ENCODE data around the gene HSPA5. TPM values are rescaled to one million over a fixed set of nuclear protein-coding genes. Genes with fewer than 3 reads are reported as not detected.

HSPA5 gene
- polyA plus RNA-seq, 1 donor (not counting 4 experiments of a cell fraction or from before 2014, with no cell fraction given) = 274 TPM

DNA sequence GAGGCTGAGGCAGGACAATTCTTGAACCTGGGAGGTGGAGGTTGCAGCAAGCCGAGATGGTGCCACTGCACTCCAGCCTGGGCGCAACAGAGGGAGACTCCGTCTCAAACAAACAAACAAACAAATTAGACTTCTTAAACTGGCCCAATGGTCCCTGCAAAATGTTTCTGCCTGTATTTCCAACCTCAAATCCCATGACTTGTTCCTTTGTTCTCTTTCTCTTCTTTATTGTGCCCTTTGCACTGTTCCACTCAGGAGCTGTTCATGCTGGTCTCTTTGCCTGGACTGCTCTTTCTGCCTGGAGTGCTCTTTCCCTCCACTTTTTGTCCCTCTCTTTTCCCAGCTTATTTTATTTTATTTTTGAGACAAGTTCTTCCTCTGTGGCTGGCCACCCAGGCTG is 36.7 kb downstream of the HSPA5 start:
- H3K27ac ChIP-seq (ENCODE audit: control insufficient read depth, insufficient read depth, low read length) = no peak overlapping the region
- H3K79me2 ChIP-seq (ENCODE audit: control insufficient read depth, insufficient read depth, low read length) = peaks cover 6% of the 10 kb centered on the region
- DNase-seq (ENCODE audit: low read depth, low spot score) (no peak), FAIRE-seq (no peak)
- dilution Hi-C loops (cut with MboI; ENCODE audit: extremely low pct_ligation_motif_present, low sequenced_read_pairs) = no loop called here
- TF ChIP-seq, protein P1, sequence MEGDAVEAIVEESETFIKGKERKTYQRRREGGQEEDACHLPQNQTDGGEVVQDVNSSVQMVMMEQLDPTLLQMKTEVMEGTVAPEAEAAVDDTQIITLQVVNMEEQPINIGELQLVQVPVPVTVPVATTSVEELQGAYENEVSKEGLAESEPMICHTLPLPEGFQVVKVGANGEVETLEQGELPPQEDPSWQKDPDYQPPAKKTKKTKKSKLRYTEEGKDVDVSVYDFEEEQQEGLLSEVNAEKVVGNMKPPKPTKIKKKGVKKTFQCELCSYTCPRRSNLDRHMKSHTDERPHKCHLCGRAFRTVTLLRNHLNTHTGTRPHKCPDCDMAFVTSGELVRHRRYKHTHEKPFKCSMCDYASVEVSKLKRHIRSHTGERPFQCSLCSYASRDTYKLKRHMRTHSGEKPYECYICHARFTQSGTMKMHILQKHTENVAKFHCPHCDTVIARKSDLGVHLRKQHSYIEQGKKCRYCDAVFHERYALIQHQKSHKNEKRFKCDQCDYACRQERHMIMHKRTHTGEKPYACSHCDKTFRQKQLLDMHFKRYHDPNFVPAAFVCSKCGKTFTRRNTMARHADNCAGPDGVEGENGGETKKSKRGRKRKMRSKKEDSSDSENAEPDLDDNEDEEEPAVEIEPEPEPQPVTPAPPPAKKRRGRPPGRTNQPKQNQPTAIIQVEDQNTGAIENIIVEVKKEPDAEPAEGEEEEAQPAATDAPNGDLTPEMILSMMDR (optimal IDR thresholded peaks at IDR 0.05 in 1 of 3, IDR thresholded peaks at IDR 0.05 in 1 of 3, conservative IDR thresholded peaks at IDR 0.05 in 1 of 3; ENCODE audit: extremely low read depth in 1 of 3, insufficient read depth in 2 of 3, low read length in 3 of 3) = no peak
- no peak for TF ChIP-seq EZH2 (IDR thresholded peaks at IDR 0.05; ENCODE audit: low read length)
- H3K9me3 ChIP-seq (ENCODE audit: control insufficient read depth, low read depth, low read length) = no peaks in the 10 kb centered on the region
- H3K9ac ChIP-seq (ENCODE audit: control insufficient read depth, extremely low read depth, insufficient read depth, low read length) = no peak overlapping the region
- H4K20me1 ChIP-seq (ENCODE audit: control insufficient read depth, extremely low read depth, insufficient read depth, low read length) = no peaks in the 10 kb centered on the region
- no peaks in the 10 kb centered on the region for H3K27me3 ChIP-seq (ENCODE audit: control insufficient read depth, extremely low read depth, insufficient read depth, low read length)
- H2AFZ ChIP-seq (ENCODE audit: control insufficient read depth, low read length) = no peak overlapping the region
- H3K4me2 ChIP-seq (ENCODE audit: control insufficient read depth, extremely low read depth, insufficient read depth, low read depth, low read length) = no peak overlapping the region
- H3K4me1 ChIP-seq (ENCODE audit: control insufficient read depth, extremely low read depth, insufficient read depth, low read length) = peaks cover 5% of the 10 kb centered on the region
- H3K9me1 ChIP-seq (ENCODE audit: control insufficient read depth, extremely low read depth, insufficient read depth, low read length) = no peaks in the 10 kb centered on the region
- H3K4me3 ChIP-seq (ENCODE audit: control insufficient read depth in 2 of 3, extremely low read depth in 1 of 3, insufficient read depth in 2 of 3, low read depth in 1 of 3, low read length in 3 of 3) = no peak overlapping the region
- peaks cover 15 to 19% of the 10 kb centered on the region in 2 experiments for H3K36me3 ChIP-seq (ENCODE audit: control insufficient read depth in 2 of 2, extremely low read depth in 1 of 2, insufficient read depth in 2 of 2, low read length in 2 of 2)

DNA sequence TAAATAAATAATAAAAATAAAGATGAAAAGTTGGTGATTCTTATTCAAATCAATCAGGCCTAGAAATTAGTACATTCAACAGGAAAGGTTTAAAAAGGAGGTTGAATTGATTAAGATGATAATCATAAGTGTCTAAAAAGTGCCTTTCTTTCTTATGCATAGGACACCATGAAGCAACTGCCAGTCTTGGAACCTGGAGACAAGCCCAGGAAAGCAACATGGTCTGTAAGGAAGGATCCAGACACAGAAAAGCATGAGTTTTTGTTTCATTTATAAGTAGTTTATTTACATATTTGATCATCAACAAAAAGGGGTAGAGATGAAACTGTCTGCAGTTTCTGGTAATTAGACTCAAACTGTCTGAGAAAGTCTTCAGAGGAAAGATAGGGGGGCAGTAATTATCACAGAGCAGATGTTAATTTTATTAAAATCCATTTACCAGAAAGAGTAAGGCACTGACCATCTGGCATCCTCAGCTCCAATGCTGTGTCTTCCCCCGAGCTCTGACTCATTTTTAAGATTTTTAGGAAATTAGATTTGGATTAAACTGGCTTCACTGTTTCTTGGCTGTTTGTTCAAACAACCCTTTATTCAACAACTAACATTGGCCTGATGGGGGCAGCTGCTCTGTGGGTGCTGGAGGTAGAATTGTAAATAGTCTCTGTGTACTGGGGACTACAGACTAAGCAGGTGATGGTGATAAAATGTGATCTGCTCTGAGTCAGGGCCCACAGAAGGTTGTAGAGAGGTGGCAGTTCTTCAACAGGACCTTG is 38.1 kb downstream of the HSPA5 start:
- Histone ChIP-seq H4K20me1 (ENCODE audit: control insufficient read depth, extremely low read depth, insufficient read depth, low read length) (no peaks in the 10 kb centered on the region), H3K36me3 (ENCODE audit: control insufficient read depth in 2 of 2, extremely low read depth in 1 of 2, insufficient read depth in 2 of 2, low read length in 2 of 2) (peaks cover 15 to 19% of the 10 kb centered on the region in 2 experiments), H3K9me3 (ENCODE audit: control insufficient read depth, low read depth, low read length) (no peaks in the 10 kb centered on the region), H2AFZ (ENCODE audit: control insufficient read depth, low read length) (no peak overlapping the region), H3K9ac (ENCODE audit: control insufficient read depth, extremely low read depth, insufficient read depth, low read length) (no peak overlapping the region), H3K27me3 (ENCODE audit: control insufficient read depth, extremely low read depth, insufficient read depth, low read length) (no peaks in the 10 kb centered on the region), H3K79me2 (ENCODE audit: control insufficient read depth, insufficient read depth, low read length) (peaks cover 6% of the 10 kb centered on the region), H3K4me3 (ENCODE audit: control insufficient read depth in 2 of 3, extremely low read depth in 1 of 3, insufficient read depth in 2 of 3, low read depth in 1 of 3, low read length in 3 of 3) (no peak overlapping the region), H3K9me1 (ENCODE audit: control insufficient read depth, extremely low read depth, insufficient read depth, low read length) (no peaks in the 10 kb centered on the region), H3K4me2 (ENCODE audit: control insufficient read depth, extremely low read depth, insufficient read depth, low read depth, low read length) (no peak overlapping the region), H3K27ac (ENCODE audit: control insufficient read depth, insufficient read depth, low read length) (no peak overlapping the region), H3K4me1 (ENCODE audit: control insufficient read depth, extremely low read depth, insufficient read depth, low read length) (peaks cover 6% of the 10 kb centered on the region)
- dilution Hi-C loops (cut with MboI; ENCODE audit: extremely low pct_ligation_motif_present, low sequenced_read_pairs) = no loop called here
- FAIRE-seq = no peak
- DNase-seq (ENCODE audit: low read depth, low spot score) = no peak
- no peak for TF ChIP-seq EZH2 (IDR thresholded peaks at IDR 0.05; ENCODE audit: low read length)
- TF ChIP-seq, protein P1 (optimal IDR thresholded peaks at IDR 0.05 in 1 of 3, IDR thresholded peaks at IDR 0.05 in 1 of 3, conservative IDR thresholded peaks at IDR 0.05 in 1 of 3; ENCODE audit: extremely low read depth in 1 of 3, insufficient read depth in 2 of 3, low read length in 3 of 3) = no peak
